ENCODE measurements around the gene GPC6.

GPC6 gene

DNA sequence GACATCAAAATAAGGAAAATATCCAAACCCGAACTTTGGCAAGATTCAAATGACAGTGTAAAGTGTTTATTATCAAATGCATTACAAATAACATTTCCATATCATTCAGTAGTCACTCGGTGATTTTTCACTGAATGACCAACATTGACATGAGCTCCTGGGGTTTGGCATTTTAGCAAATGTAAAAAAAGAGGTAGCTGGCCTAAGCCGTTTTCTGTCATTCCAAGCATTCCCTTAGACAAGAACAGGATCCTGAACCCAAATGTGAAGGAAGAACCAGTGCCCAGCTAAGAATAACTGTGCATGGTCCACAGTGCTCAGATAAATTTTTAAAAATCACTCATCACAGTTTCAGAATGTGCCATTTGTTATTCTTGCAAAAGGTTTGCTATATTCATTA is 327.9 kb downstream of the GPC6 start:
- in situ Hi-C loops (cut with HindIII; ENCODE audit: low sequenced_read_pairs), result no loop called here

DNA sequence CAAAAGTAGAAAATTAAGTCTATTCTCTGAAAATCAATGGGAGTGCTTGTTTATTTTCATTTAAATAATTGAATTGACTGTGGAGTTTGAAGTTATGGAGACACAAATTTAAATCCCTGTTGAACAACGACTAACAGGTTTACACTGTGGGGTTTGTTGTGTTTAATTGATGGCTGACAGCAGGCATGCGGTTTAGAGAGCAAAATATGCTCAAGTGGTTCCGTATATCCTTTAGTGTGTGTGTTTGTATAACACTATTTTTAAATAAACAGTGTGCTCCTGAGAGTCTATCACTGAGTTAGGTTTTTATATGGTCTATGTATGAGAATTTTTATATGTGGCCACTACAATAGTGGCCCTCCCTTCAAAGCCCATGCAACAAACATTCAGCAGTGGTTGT is 332.0 kb downstream of the GPC6 start:
- in situ Hi-C loops (cut with HindIII; ENCODE audit: low sequenced_read_pairs), result no loop called here

- in situ Hi-C loops (cut with HindIII; ENCODE audit: low sequenced_read_pairs), result no loop called here
Observed at GRCh38 chr13:93559718-93560117, 333.1 kb downstream of the GPC6 start.

DNA sequence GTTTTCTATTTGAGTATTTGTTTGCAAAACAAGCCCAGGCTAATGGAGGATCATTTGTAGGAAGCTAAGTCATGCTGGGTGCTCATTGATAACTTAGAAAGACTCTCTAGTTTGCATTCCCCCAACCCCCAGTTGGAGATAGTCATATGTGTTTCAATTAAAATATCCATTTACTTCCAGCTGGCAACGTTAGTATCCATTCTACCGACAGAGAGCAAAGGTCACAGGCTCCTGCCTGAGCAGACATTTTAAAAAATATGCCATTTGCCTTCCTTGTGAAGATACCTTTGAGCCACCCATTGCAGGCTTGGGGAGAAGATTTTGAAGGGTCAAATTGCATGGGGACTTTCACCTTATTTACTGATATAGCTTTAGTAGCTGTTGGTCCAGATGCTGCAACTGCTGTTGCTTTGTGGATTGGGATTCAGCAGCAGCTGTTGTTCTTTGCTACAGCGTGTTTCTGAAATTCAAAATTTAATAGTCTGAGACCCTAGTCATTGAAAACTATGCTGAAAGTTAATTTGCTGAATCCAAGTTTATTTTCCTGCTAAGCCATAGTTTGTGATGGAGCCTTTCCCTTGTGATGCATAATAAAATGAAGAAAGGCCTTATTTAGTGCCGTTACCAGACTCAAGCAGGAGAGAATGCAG is 335.1 kb downstream of the GPC6 start:
- in situ Hi-C loops (cut with HindIII; ENCODE audit: low sequenced_read_pairs), result no loop called here

DNA sequence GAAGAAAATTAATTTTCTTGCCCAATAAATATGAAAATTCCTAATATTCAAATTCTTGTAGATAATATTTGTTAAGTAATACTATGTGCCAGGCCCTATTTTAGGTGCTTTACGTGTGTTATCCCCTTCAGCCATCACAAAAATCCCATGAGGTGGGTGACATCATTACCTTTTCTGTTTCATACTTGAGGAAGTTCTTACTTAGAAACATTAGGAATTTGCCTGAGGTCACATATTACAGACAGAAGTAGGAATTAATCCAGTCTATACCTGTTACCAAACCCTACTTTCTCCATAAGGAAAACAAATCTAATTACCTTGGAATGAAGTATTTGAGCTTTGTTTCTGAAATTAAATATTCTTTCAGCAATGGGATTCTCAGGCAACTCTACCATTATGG is 336.1 kb downstream of the GPC6 start:
- in situ Hi-C loops (cut with HindIII; ENCODE audit: low sequenced_read_pairs), result no loop called here

GRCh38 chr13:93577105-93577504 is 350.5 kb downstream of the GPC6 start:
- in situ Hi-C loops (cut with HindIII; ENCODE audit: low sequenced_read_pairs), result no loop called here

DNA sequence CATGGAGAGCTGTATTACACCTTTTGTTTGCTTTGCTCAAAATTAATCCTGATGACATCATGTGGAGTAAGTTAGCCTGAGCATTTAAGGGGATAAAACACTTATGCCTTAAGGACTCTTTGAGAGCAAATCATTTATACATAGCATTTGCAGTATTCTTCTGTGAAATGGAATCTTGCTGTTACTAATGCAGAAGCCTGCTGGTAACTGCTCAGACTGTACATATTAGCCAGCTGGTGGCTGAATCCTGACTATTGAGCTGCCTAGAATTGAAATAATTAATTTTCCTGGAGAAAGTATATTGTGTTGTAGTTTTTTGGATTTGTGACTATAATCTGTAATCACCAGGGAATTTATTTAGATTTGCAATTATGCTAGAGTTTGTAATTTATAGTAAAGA is 363.2 kb downstream of the GPC6 start:
- in situ Hi-C loops (cut with HindIII; ENCODE audit: low sequenced_read_pairs), result no loop called here

GRCh38 chr13:93603043-93603442 is 376.4 kb downstream of the GPC6 start:
- in situ Hi-C loops (cut with HindIII; ENCODE audit: low sequenced_read_pairs), result no loop called here

GRCh38 chr13:93614776-93615175 is 388.2 kb downstream of the GPC6 start:
- in situ Hi-C loops (cut with HindIII; ENCODE audit: low sequenced_read_pairs), result no loop called here

- in situ Hi-C loops (cut with HindIII; ENCODE audit: low sequenced_read_pairs), result no loop called here
Observed at GRCh38 chr13:93620181-93620765, 393.7 kb downstream of the GPC6 start.

DNA sequence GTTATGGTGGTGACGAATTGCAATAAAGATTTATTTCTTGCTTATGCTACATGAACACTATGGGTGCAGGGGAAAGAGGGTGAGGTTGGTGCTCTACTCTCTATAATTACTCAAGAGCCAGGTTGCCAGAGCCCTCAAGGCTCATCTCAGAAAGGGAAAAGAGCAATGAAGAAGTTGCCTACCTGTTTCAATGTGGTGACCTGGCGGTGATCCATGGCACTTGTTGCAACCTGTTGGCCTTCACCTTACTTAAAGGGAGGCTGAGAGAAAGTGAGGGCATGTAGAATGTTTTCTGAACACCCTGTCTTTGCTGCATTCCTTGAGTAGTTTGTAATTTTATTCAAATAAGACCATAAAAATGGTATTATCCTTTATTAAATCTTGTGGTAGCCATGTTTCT is 394.4 kb downstream of the GPC6 start:
- in situ Hi-C loops (cut with HindIII; ENCODE audit: low sequenced_read_pairs), result no loop called here

DNA sequence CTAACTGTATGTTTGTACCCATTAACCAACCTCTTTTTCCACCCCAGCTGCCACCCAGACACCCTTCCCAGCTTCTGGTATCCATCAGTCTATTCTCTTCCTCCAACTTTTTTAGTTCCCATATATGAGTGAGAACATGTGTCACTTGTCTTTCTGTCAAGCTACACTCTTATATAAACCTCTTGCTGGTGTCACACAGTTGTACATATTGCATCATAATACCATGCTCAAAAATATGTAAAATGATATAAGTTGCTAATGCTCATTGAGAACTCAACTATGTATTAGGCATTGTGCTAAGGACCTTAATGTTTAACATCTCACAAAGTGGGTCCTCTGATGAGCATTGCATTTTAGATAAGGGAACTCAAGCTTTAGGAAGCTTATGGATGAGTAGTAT is 395.4 kb downstream of the GPC6 start:
- in situ Hi-C loops (cut with HindIII; ENCODE audit: low sequenced_read_pairs), result no loop called here

DNA sequence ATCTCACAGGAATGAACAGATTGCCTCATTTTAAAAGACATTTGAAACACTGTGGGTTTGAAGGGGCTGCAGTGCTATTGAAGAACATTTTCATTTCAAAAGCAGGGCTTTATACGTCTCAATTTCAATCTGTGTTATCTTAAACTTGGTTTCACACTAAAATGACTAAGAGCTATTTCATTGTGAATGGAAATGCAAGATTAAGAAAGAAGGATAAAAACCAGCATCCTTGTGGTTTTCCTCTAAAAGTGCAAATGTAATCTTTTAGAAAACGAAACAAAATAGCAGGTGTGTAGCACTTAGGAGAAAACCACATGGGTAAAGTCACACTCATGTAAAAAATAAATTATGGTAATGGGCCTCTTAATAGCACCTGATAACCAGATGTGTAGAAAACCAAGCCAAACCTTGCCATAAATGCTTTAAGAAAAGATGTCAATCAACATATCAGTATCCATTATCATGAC is 397.7 kb downstream of the GPC6 start:
- in situ Hi-C loops (cut with HindIII; ENCODE audit: low sequenced_read_pairs), result no loop called here

DNA sequence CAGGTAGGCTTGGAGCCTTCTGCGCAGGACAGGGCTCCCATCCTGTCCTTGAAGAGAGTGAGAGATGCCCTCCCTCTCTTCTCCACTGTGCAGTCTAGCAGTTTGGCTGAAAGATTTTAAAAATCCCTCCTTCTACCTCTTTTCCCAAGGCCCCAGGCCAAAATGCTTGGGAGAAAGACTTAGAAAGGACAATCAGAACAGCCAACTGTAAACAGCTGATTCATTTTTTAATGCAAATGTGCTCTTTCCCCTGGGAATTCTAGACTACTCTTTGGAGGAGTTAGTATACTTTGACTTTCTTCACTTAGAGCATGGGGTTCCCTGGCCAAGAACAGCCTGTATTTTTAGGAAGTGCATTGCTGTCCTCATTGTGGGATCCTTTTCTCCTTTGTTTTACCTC is 398.9 kb downstream of the GPC6 start:
- in situ Hi-C loops (cut with HindIII; ENCODE audit: low sequenced_read_pairs), result no loop called here

DNA sequence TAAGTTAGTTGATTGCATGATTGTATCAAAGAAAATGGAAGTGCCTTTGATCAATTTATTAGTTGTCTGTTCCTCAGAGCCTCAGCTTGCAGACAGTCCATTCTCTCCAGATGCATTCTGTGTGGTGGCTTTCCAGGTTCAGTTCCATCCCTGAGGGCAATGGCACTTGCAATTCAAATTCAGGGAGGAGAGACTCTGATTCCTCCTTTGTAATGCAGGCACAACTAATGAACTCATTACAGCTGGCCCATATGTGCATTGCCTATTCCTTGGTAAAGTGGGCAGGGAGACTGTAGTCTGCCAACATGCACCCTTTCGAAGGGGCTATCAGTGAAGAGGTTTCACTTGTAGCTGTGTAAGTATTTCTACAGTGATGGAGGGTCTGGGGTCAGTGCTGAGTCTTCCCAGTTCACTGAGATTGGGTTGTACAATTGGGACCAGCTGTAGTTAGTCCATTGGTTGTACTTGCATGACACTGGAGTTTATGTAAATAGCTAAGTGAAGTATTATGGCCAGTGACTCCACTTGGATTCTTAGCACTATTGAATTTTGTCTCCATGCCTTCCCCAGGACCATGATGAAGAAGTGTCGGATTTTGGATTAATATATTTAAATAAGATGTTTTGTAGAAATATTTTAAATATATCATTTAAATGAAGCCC is 401.7 kb downstream of the GPC6 start:
- in situ Hi-C loops (cut with HindIII; ENCODE audit: low sequenced_read_pairs), result no loop called here

GRCh38 chr13:93635616-93636032 is 409.0 kb downstream of the GPC6 start:
- in situ Hi-C loops (cut with HindIII; ENCODE audit: low sequenced_read_pairs), result no loop called here

GRCh38 chr13:93637852-93638251 is 411.2 kb downstream of the GPC6 start:
- in situ Hi-C loops (cut with HindIII; ENCODE audit: low sequenced_read_pairs), result no loop called here

DNA sequence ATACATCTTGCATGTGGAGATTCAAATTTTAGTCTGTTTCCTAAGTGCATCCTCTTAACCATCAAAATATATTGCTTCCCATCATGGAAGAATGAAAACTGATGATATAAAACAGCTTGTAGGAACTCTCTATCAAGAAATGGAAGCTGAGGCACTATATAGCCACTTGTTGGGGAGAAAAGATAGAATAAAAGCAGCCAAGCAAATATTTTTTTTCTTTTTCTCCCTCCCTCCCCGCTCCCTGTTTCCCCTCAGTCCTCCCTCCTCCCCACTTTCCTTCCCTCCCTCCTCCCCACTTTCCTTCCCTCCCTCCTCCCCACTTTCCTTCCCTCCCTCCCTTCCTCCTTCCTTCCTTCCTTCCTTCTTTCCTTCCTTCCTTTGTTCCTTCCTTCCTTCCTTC is 413.8 kb downstream of the GPC6 start:
- in situ Hi-C loops (cut with HindIII; ENCODE audit: low sequenced_read_pairs), result no loop called here

GRCh38 chr13:93646245-93646644 is 419.6 kb downstream of the GPC6 start:
- in situ Hi-C loops (cut with HindIII; ENCODE audit: low sequenced_read_pairs), result no loop called here

DNA sequence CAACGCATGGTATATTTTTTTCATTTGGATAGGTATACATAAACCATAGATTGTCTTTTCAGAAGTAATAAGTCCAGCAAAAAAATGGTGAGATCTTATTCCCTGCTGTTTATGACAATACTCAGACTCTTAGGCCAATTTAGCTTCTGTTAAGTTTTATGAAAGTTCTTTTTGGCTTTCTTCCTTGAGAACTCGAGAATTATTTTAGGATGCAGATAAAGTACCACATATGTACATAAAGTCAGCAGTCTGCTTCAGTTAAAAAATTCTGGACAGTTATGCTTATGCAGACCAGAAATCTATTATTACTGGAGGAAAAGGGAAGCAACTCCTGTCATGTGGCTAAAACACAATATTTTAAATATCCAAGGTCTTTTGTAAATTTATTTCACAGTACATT is 422.9 kb downstream of the GPC6 start:
- in situ Hi-C loops (cut with HindIII; ENCODE audit: low sequenced_read_pairs), result no loop called here

GRCh38 chr13:93653776-93654175 is 427.2 kb downstream of the GPC6 start:
- in situ Hi-C loops (cut with HindIII; ENCODE audit: low sequenced_read_pairs), result no loop called here

DNA sequence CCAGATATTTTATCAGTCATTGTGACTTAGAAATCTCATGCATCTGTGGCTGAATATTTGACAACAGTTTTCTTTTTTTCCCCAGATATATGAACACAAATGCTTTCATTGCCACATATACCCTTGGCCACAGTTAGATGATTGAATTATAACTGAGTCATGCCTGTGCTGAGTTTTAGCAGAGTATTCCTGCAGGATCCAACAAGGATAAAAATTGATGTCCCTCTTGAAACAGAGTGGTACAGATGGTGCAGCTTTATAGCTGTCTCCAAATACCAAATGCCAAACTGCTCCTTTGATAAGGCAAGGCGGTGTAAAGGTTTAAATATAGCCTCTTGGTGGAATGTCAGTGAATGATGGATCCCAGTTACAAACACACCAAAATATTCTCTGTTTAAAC is 428.5 kb downstream of the GPC6 start:
- in situ Hi-C loops (cut with HindIII; ENCODE audit: low sequenced_read_pairs), result no loop called here
